Parathyroid adenoma (tissue), 2 donors: Measurements from ENCODE around the gene PMM2.

Source experiments
- H2AFZ ChIP-seq: fragments of 300-600 bp; sonication (generic); one replicate; pipeline ENCODE4 v1.7.0; 2017; ENCODE audit warnings: antibody characterized with exemption, mild to moderate bottlenecking
- H3K27ac ChIP-seq: fragments of 300-600 bp; sonication (generic); one replicate; pipeline ENCODE4 v1.7.0; 2017
- H3K27me3 ChIP-seq: fragments of 300-600 bp; sonication (generic); one replicate; pipeline ENCODE4 v1.7.0; 2017; ENCODE audit warnings: low read length; ENCODE audit not compliant: control insufficient read depth, insufficient read depth
- H3K36me3 ChIP-seq: fragments of 300-600 bp; sonication (generic); one replicate; pipeline ENCODE4 v1.7.0; 2017; ENCODE audit warnings: low read length; ENCODE audit not compliant: control insufficient read depth, insufficient read depth
- H3K4me1 ChIP-seq: fragments of 300-600 bp; sonication (generic); one replicate; pipeline ENCODE4 v1.7.0; 2017; ENCODE audit warnings: control low read depth
- H3K4me2 ChIP-seq: fragments of 300-600 bp; sonication (generic); one replicate; pipeline ENCODE4 v1.7.0; 2017; ENCODE audit warnings: low read length
- H3K4me3 ChIP-seq: fragments of 300-600 bp; sonication (generic); one replicate; pipeline ENCODE4 v1.7.0; 2017; ENCODE audit warnings: low read depth, low read length
- H3K79me2 ChIP-seq: fragments of 300-600 bp; sonication (generic); one replicate; pipeline ENCODE4 v1.7.0; 2017; ENCODE audit warnings: control low read depth
- H3K9ac ChIP-seq: fragments of 300-600 bp; sonication (generic); one replicate; pipeline ENCODE4 v1.7.0; 2017; ENCODE audit warnings: mild to moderate bottlenecking
- H3K9me3 ChIP-seq: fragments of 300-600 bp; sonication (generic); one replicate; pipeline ENCODE4 v1.7.0; 2017; ENCODE audit warnings: low read length; ENCODE audit not compliant: control insufficient read depth
- CTCF ChIP-seq: fragments of 300-600 bp; sonication (generic); IDR thresholded peaks from one replicate; pipeline ENCODE4 v1.7.0; 2017; ENCODE audit warnings: antibody characterized with exemption, mild to moderate bottlenecking
- donor health status: primary hyperparathyroidism.

PMM2 gene

GRCh38 chr16:8878523-8878911 lies 80.9 kb downstream of the PMM2 start:
- no peaks in the 10 kb centered on the region for H3K36me3 ChIP-seq
- H3K9me3 ChIP-seq: no peaks in the 10 kb centered on the region
- H3K4me3 ChIP-seq: no peak overlapping the region
- TF ChIP-seq CTCF: no peak
- no peak overlapping the region for H2AFZ ChIP-seq
- H3K27me3 ChIP-seq: no peaks in the 10 kb centered on the region
- H3K79me2 ChIP-seq: no peaks in the 10 kb centered on the region
- no peak overlapping the region for H3K9ac ChIP-seq
- H3K4me2 ChIP-seq: no peak overlapping the region
- H3K4me1 ChIP-seq: no peaks in the 10 kb centered on the region
- no peak overlapping the region for H3K27ac ChIP-seq

GRCh38 chr16:8880839-8881510 lies 83.3 kb downstream of the PMM2 start:
- Histone ChIP-seq H3K9ac (no peak overlapping the region), H2AFZ (no peak overlapping the region), H3K36me3 (no peaks in the 10 kb centered on the region), H3K4me3 (no peak overlapping the region), H3K4me1 (no peaks in the 10 kb centered on the region), H3K79me2 (no peaks in the 10 kb centered on the region), H3K27me3 (no peaks in the 10 kb centered on the region), H3K27ac (no peak overlapping the region), H3K9me3 (no peaks in the 10 kb centered on the region), H3K4me2 (no peak overlapping the region)
- no peak for TF ChIP-seq CTCF

- no peaks in the 10 kb centered on the region for H3K36me3 ChIP-seq
- no peaks in the 10 kb centered on the region for H3K27me3 ChIP-seq
These were observed 84.5 kb downstream of the PMM2 start, which contains the start of gene LITAFD for GRCh38 chr16:8882041-8882617. LITAFD (plus strand) TSS chr16:8882351; CDS start chr16:8884356, 2,005 bp downstream.

GRCh38 chr16:8882725-8883377 lies 85.2 kb downstream of the PMM2 start:
- Histone ChIP-seq H3K9ac (no peak overlapping the region), H3K27me3 (no peaks in the 10 kb centered on the region), H3K4me3 (no peak overlapping the region), H3K9me3 (no peaks in the 10 kb centered on the region), H3K4me1 (no peaks in the 10 kb centered on the region), H3K36me3 (no peaks in the 10 kb centered on the region), H3K4me2 (no peak overlapping the region), H3K27ac (no peak overlapping the region), H2AFZ (no peak overlapping the region), H3K79me2 (no peaks in the 10 kb centered on the region)
- no peak for TF ChIP-seq CTCF

More at GRCh38 chr16:8882041-8882617, 84.5 kb downstream of the PMM2 start, which contains the start of gene LITAFD:
- no peak for TF ChIP-seq CTCF
- Histone ChIP-seq H3K9ac (no peak within 1 kb of the TSS), H3K79me2 (no peaks in the 10 kb centered on the region), H3K4me1 (no peaks in the 10 kb centered on the region), H3K27ac (no peak within 1 kb of the TSS), H3K4me2 (no peak within 1 kb of the TSS), H3K9me3 (no peaks in the 10 kb centered on the region), H3K4me3 (no peak within 1 kb of the TSS), H2AFZ (no peak within 1 kb of the TSS)
